ENCODE data around the gene CTNNBIP1. TPM values are rescaled to one million over a fixed set of nuclear protein-coding genes. Genes with fewer than 3 reads are reported as not detected.
"Not testable (repeated sequence)": the region's sequence is repeated elsewhere in the genome, so short reads cannot be mapped to it uniquely, and the experiment has no call there.

CTNNBIP1 gene
- polyA plus RNA-seq, 3 donors: 26.2 to 26.8 (median 26.3) TPM

DNA sequence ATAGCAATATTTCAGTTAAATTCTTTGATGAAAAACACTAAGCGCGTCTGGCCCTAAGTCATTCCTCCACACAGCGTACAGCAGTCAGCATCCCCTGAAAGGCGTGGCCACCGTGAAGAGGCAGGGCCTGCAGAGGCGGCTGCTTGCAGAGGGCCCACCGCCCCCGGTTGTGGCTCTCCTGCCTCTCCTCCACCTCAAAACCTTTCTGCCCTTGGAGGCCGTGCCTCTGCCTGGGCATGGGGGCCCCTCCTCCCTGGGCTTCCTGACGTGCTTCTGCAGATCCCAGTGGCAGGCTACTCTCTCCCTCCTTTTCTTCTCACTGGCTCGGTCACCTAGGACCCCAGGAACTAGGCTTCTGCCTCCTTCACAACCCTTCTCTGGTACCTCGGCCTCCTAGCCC is 102.5 kb downstream of the CTNNBIP1 start:
- peaks cover 57% of the 10 kb centered on the region for H4K20me1 ChIP-seq (ENCODE audit: insufficient read depth, low read length)
- H3K9me3 ChIP-seq (replicated peaks in 1 of 2; ENCODE audit: control insufficient read depth in 1 of 2, insufficient read depth in 1 of 2, low read length in 2 of 2): no peaks in the 10 kb centered on the region
- no peak overlapping the region for H3K4me3 ChIP-seq (replicated peaks in 1 of 3; ENCODE audit: low read depth in 2 of 3, low read length in 3 of 3)
- H3K9me3 Mint-ChIP-seq: no peaks in the 10 kb centered on the region
- no peaks in the 10 kb centered on the region for H3K27me3 ChIP-seq (ENCODE audit: control insufficient read depth in 2 of 2, insufficient read depth in 2 of 2, low read length in 2 of 2)
- intact Hi-C loops (cut with micrococcal nuclease): no loop called here
- no peak overlapping the region for H3K27ac ChIP-seq (ENCODE audit: low read depth in 1 of 2, low read length in 2 of 2)
- peaks cover 13% of the 10 kb centered on the region for H3K4me1 Mint-ChIP-seq
- no peak overlapping the region for H3K4me3 Mint-ChIP-seq
- no peak overlapping the region for H3K4me2 ChIP-seq (replicated peaks; ENCODE audit: extremely low read depth, low read length, poor library complexity, severe bottlenecking)
- H3K79me2 ChIP-seq (ENCODE audit: insufficient read depth, low read length): peaks cover 64% of the 10 kb centered on the region
- H3K36me3 Mint-ChIP-seq: peaks cover 5 to 6% of the 10 kb centered on the region in 2 donors
- 72% methylated on average over 11 of the region's 12 CpGs for WGBS (ENCODE audit: insufficient coverage)
- H3K9ac ChIP-seq (ENCODE audit: insufficient read depth, low read length, poor library complexity, severe bottlenecking): no peak overlapping the region
- TF ChIP-seq, protein P1, sequence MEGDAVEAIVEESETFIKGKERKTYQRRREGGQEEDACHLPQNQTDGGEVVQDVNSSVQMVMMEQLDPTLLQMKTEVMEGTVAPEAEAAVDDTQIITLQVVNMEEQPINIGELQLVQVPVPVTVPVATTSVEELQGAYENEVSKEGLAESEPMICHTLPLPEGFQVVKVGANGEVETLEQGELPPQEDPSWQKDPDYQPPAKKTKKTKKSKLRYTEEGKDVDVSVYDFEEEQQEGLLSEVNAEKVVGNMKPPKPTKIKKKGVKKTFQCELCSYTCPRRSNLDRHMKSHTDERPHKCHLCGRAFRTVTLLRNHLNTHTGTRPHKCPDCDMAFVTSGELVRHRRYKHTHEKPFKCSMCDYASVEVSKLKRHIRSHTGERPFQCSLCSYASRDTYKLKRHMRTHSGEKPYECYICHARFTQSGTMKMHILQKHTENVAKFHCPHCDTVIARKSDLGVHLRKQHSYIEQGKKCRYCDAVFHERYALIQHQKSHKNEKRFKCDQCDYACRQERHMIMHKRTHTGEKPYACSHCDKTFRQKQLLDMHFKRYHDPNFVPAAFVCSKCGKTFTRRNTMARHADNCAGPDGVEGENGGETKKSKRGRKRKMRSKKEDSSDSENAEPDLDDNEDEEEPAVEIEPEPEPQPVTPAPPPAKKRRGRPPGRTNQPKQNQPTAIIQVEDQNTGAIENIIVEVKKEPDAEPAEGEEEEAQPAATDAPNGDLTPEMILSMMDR (IDR thresholded peaks at IDR 0.05): no peak
- no peaks in the 10 kb centered on the region for H3K4me1 ChIP-seq (ENCODE audit: control insufficient read depth in 1 of 2, insufficient read depth in 2 of 2, low read length in 2 of 2)
- H3K27me3 Mint-ChIP-seq (ENCODE audit: low read depth in 3 of 3): no peaks in the 10 kb centered on the region
- DNase-seq: no peak
- no peak overlapping the region for H2AFZ ChIP-seq (ENCODE audit: insufficient read depth, low read depth, low read length, poor library complexity, severe bottlenecking)
- H3K36me3 ChIP-seq (replicated peaks in 1 of 2; ENCODE audit: control insufficient read depth in 1 of 2, insufficient read depth in 2 of 2, low read length in 2 of 2): peaks cover 0 to 8% of the 10 kb centered on the region in 2 donors
- H3K27ac Mint-ChIP-seq: peak overlapping the region in 1 of 7 donors; percentile 66

DNA sequence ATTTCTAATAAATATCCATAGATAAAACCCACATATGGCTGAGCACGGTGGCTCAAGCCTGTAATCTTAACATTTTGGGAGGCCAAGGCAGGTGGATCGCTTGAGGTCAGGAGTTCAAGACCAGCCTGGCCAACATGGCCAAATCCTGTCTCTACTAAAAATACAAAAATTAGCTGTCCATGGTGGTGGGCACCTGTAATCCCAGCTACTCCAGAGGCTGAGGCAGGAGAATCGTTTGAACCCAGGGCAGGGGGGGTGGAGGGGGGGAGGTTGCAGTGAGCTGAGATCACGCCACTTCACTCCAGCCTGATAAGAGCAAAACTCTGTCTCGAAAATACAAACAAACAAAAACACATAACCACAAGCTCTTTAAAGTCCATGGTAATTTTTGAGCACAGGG is 104.1 kb downstream of the CTNNBIP1 start:
- H3K9me3 ChIP-seq (replicated peaks in 1 of 2; ENCODE audit: control insufficient read depth in 1 of 2, insufficient read depth in 1 of 2, low read length in 2 of 2); H3K36me3 Mint-ChIP-seq; intact Hi-C loops (cut with micrococcal nuclease); DNase-seq; H3K36me3 ChIP-seq (replicated peaks in 1 of 2; ENCODE audit: control insufficient read depth in 1 of 2, insufficient read depth in 2 of 2, low read length in 2 of 2); H3K27me3 Mint-ChIP-seq (ENCODE audit: low read depth in 3 of 3); H3K4me1 ChIP-seq (ENCODE audit: control insufficient read depth in 1 of 2, insufficient read depth in 2 of 2, low read length in 2 of 2); H3K27ac ChIP-seq (ENCODE audit: low read depth in 1 of 2, low read length in 2 of 2); H3K4me3 Mint-ChIP-seq; H3K4me3 ChIP-seq (replicated peaks in 1 of 3; ENCODE audit: low read depth in 2 of 3, low read length in 3 of 3); H3K9me3 Mint-ChIP-seq; H3K27me3 ChIP-seq (ENCODE audit: control insufficient read depth in 2 of 2, insufficient read depth in 2 of 2, low read length in 2 of 2); H3K4me2 ChIP-seq (replicated peaks; ENCODE audit: extremely low read depth, low read length, poor library complexity, severe bottlenecking); H2AFZ ChIP-seq (ENCODE audit: insufficient read depth, low read depth, low read length, poor library complexity, severe bottlenecking); H3K9ac ChIP-seq (ENCODE audit: insufficient read depth, low read length, poor library complexity, severe bottlenecking): not testable (repeated sequence)
- Mint-ChIP-seq H3K27ac (peak overlapping the region in 1 of 7 donors; percentile 8), H3K4me1 (peaks cover 16% of the 10 kb centered on the region)
- Histone ChIP-seq H4K20me1 (ENCODE audit: insufficient read depth, low read length) (peaks cover 63% of the 10 kb centered on the region), H3K79me2 (ENCODE audit: insufficient read depth, low read length) (peaks cover 60% of the 10 kb centered on the region)
- WGBS (ENCODE audit: insufficient coverage): no CpG with 5 or more reads among the region's 5 CpGs

All from CD14-positive monocyte (primary cell).